Left renal pelvis (tissue), 4 donors: ENCODE results near the gene PTPRJ. TPM values are rescaled to one million over a fixed set of nuclear protein-coding genes. Genes with fewer than 3 reads are reported as not detected.

Experiments used
- DNase-seq, 4 donors: peaks; one replicate each; pipeline ENCODE4 v3.0.0-alpha.2; 2013; ENCODE audit warnings: low read depth in 4 of 4, low spot score in 3 of 4
- polyA plus RNA-seq, 4 donors: library from polyadenylated mRNA; unstranded; fragments of 120-200 nt; gene quantifications; one replicate each; pipeline ENCODE4 v1.2.1, GENCODE V29; 2013; ENCODE audit not compliant: insufficient read length in 4 of 4

The PTPRJ gene
- polyA plus RNA-seq, 4 donors: 9.0 to 25.1 (median 23.9) TPM

DNA sequence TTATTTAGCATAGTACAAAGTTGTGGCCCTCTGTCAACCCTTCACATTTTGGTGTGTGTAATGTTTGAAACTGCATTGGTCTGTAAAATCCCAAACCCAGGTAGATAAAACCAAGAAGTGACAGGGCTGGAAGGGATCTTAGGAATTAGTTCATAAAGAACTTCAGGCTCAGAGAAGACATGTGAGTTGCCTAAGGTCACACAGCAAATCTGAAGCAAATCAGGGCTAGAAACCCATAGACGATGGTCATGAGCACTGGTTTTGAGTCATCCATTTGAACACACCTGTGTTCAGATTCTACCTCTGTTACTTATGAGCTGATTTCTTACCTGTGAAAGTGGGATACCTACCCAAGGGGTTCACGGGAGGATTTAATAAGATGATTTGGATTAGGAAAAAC is 107.1 kb downstream of the PTPRJ start:
- no peak for DNase-seq

DNA sequence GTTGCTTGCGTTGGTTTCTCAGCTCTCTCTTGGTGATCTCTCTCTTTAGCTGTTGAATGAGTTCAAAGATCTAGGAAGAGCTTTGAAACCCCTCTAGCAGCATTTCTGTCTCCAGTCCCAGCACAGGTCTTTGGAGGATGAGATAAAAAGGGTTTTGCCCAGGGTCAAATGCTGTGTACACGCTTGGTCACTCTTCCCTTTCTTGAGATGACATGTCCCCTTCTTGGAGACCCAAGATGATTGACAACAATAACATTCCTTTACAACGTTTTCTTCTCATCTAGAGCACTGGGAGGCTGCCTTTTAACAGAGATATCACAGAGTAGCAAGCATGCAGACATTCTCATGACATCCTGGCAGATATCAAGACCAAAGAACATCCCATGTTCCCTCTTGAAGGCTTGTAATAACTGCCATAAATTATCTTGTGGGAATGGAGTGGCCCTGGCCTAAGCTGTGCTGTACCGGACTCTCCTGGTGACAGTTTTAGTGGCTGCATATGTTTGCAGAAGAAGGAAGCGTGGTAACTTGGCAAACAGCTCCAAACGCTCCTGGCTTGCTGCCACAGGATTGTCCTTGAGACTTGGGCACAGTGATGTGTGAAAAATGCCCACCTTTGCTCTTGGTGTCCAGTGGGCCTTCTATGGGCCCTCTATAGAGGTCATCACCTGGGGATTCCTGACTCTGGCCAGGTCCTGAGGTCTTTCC is 107.8 kb downstream of the PTPRJ start:
- DNase-seq: no peak

DNA sequence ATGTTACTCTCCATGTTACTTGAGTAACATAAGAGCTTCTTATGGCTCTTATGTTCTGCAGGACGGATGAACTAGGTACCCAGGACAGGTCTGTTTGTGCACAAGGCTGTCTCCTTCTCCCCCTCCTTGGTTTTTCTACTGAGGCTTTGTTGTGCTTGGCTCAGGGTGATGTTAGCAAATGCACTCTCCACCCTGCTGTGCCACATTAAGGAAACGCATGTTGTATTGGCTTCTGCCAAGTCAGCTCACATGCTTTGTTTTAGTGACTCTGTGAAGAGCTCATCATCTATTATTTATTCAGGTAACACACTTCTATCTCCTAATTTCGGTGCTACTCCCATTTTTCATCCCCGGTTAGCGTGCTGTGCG is 108.3 kb downstream of the PTPRJ start:
- no peak for DNase-seq

DNA sequence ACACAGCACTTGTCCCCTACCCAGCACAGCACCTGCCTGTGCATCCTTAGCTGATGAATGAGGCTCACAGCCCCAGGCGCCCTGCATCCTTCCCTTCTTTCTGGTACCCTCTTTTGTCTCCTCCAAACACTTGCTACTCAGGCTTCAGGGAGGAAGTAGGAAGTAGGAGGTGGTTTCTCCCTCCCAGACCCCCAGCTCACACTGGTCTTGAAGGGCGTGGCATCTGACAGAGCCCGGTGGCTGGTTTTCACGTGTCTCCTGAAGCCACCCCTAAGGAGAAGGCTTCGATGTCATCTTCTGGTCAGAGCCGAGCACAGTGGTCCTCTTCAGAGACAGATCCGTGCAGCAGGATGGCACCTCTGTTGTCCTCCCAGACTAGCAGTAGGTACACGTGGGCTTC is 109.8 kb downstream of the PTPRJ start:
- no peak for DNase-seq

DNA sequence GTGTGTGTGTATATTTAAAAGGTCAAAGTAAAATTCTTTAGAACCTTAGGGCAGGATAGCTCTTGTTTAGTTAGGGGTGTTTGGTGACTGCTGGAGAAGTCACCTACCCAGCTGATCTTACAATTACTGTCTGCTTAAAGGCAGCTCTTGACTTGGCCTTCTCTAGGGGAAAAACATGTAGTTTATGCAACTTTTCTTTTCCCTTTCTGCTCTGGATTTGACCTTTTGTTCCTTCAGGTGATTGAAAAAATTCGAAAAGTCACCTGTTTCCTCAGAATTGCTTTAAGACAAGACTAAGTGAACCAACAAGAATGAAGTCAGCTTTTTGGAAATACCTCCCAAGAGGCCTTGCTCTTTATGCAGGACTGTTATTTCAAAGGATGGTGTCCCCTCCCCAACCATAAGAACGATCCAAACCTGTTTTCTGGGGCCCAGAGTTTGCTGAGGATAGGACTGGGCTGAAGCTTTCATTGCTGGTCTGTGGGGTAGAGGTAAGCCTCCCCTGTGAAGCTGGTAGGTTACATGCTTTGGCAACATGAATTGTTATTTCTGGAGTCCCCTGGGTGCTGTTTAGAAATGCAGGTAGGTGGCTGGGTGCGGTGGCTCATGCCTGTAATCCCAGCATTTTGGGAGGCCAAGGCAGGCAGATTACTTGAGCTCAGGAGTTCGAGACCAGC is 111.2 kb downstream of the PTPRJ start:
- no peak for DNase-seq

DNA sequence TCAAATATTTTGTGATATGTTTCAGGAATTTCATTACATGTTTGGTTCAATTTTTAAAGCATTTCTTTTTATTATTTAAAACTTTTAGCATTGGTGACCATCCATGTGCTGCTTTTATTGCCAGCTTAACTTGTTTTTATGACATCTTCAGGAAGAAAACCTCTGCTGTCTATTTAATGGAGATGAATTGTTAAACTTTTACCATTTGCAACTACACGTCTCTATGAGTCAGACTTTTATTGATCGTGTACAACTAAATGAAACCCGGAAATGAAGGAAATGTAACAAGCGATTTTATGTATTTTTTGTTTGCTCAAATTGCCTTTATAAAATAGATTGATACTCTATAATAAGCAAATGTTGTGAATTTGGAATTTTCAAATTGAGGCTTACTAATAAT is 113.0 kb downstream of the PTPRJ start:
- DNase-seq: no peak

DNA sequence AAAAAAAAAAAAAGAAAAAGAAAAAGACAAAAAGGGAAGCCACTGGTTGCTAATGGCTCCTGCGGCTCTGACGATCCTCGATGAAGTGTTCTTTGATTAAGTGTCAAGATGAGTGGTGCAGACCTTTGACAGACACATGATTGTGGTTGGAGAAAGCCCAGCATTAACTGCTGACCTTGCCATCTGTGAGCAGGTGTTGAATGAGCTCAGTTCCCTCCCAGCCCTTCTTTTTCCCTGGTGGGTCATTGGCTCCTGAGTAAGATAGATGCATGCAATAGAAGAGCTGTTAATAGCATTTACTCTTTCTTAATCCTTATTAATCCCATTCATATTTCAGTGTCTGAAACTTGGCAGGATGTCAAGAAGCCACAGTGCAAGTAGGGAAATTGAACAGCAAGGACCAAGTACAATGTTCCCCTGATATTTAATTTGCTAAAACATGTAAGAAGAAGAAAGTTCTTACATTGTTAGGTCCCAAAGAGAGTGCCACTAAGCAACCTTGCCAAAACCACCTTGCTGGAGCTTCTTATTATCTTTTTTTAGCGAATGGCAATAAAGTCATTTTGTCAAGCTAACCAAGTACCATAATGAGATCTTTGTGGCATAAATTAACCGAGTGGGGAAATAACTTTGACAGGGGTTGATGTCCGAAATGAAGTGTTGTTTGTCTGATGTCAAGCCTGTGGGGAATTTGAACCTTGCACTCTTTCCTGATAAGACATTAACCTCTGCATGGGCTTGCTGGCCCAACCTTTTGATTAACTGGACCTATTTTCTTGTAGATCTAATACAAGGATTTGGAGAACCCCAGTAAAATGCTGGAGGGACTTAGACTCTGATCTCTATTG is 113.7 kb downstream of the PTPRJ start:
- DNase-seq: no peak

DNA sequence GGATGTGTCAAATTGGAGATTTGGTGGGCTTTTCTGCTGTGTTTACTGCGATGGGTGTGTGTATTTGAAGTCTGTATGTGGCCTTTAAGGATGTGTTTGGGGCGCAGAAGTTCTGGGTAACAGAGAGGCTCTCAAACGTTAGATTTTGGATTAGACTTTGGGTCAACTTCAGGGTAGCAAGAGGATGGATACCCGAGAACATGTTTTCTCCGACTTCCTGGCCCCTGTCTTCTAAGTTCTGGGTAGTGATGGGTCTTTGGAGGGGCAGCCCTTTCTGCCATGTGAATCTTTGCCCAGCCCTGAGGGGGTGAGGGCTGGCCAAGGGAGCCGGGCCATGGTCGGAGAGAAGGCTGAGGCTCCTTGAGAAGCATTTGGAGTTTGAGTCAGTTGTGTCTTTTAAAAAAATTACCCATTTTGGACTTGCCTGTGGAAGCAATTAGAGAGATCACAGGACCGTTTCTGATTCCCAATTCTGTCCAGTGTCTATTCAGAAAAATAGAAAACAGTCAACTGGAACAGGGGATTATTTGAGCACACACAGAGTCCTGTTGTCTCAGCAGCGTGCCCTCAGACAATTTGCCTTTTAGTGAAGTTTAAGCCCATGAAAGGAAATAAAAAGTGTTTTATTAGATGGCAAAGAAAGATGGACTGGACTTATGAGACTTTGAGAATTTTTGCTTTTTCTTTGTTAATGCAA is 114.4 kb downstream of the PTPRJ start:
- DNase-seq: no peak

DNA sequence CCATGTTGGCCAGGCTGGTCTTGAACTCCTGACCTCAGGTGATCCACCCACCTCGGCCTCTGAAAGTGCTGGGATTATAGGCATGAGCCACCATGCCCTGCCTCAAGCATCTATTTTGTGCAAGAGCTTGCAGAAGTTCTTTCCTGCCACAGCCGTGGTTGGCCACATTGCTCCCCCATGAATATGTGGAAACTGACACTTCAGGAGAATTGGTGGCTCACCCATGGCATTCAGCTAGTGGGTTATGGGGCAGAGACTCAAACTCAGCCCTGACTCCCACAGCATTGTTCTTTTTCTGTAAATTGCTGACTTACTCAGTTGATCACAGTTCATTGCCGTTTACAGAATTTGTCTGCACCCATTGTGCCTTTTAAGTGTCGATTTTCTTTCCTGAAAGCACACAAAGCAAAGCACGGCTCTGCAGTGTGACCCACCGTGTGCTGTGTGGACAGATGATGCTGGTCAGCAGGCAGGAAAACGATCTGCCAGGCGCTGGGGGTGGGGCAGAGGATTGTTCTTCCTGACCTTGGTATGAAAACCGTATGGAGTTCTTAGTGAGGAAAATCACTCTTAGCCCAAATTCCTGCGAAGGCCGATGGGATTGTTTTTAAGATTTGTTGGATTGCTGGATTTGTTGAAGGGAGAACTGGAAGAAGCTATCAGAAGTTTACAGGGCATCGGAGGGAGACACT is 115.6 kb downstream of the PTPRJ start:
- no peak for DNase-seq

DNA sequence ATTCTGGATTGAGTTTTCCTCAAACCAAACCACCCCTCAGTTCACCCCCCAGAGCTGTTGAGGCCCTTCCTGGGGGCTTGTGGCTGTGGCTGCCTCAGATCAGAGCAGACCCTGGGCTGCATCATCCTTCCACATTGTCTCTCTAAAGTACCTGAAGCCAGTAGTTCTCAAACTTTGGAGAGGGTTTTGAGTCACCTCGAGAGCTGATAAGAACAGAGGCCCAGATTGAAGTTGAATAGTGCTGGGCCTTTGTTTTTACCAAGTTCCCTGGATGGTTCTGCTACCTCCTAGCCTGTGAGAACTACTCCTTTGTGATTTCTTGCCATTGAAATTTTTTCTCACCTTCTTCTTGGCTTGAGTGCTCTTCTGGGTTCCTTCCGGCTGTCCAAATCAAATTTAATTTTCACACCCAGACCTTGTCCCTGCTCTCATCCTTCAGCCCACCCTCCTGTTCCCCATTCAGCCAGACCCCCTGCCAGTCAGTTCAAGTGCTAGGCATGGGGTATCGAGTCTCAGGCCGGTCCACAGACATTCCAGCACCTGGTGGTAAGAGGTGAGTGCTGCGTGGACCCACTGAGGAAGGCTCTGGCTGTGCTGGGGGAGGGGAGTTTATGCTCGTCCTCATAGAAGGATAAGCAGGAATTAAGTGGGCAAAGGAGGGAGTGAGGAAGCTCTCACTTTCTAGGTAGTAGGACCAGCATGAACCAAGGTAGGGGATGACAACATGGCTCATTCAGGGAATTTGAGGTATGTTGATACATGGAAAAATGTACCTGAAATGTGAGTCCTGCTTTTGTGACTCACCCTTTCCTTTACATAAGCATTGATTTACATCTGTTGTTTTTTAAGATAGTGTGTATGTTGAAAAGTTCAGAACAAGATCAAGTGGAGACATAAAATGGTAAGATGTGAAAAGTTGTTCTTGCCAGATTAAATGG is 116.5 kb downstream of the PTPRJ start:
- DNase-seq: no peak

DNA sequence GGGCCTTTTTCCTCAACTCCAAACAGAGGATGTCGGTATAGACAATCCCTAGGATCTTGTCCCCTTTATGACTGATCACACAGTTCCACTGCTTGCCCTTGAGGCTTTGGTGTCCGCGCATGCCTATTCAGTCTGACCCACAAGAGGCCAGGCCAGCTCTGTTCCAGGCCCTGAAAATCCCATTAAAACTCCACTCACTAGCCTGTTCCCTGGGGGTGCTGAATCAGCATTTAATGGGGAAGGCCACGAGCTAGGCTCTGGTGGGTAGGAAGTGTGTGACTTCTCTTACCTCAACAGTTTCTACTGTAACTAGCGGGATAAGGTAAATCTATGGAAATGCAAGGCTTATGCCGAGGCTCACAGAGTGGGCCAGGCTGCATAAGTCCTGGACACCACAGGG is 117.7 kb downstream of the PTPRJ start:
- no peak for DNase-seq

DNA sequence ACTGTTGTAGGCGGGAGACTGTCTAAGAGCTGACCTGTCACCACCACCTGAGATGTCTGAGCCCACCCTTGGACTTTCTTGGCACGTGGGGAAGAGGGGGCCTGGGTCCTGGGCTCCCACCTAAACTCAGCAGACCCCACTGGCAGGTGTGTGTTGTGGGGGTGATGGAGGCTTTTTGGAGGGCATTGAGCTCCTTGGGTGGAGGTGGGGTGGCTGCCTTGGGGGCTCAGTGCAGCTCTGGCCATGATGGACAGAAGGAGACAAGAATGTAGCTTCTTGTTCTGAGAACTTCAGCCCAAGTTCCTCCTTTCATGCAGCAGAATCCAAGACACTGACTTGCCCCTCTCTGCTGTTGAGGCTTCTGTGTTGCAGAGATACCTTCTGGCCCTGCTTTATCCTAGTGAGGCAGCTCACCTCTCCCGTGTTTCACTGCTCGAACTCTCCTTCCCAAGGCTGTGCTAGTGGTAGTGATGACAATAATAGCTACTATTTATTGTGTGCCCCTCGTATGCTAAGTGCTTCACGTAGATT is 119.6 kb downstream of the PTPRJ start:
- no peak for DNase-seq

DNA sequence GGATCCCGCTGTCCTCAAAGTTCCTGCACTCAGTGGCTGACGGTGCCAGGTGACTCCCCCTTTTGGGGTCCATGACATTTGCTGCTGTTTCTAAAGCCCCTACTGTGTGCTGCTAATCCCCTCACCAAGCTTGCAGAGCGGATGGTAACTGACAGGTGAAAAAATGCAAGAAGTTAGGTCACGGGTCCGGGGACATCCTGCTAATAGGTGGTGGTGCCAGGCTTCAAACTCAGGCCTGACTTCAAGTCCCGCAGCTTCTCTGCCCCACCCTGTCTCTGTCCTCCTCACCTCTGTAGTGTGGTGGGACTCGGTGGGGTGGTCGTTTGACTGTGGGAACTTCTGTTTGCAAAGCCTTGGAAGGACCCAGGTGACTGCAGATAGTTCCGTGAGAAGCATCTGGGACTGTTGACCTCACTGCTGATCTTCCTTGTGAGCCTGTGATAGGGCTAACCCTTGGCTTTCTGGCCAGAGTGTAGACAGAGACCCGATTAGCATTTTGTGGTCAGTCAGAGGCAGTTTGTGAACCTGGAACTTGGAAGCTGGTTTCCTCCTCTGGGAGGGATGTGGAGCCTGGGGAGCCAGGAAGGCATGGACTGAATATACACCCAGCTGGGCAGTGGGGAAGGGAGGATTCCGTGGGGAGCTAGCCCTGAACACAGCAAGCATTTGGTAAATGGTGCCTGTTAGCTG is 120.8 kb downstream of the PTPRJ start:
- DNase-seq: no peak

DNA sequence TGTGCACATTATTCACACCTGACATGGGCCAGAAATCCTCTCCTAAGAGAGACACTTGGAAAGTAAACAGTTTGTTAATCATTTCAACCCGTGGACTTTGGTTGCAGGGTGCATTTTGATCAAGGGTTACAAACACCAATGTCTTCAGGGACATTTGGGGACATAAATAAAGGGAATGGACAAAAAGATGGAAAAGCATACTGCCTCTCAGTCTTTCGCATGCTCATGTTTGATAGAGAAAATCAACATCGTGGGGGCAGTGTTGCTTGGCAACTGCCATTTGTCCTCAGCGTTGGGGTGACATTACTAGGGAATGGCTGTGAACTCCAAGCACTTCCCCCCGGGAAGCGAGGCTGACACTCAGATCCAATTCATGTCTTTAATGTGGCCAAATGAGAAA is 121.6 kb downstream of the PTPRJ start:
- no peak for DNase-seq

DNA sequence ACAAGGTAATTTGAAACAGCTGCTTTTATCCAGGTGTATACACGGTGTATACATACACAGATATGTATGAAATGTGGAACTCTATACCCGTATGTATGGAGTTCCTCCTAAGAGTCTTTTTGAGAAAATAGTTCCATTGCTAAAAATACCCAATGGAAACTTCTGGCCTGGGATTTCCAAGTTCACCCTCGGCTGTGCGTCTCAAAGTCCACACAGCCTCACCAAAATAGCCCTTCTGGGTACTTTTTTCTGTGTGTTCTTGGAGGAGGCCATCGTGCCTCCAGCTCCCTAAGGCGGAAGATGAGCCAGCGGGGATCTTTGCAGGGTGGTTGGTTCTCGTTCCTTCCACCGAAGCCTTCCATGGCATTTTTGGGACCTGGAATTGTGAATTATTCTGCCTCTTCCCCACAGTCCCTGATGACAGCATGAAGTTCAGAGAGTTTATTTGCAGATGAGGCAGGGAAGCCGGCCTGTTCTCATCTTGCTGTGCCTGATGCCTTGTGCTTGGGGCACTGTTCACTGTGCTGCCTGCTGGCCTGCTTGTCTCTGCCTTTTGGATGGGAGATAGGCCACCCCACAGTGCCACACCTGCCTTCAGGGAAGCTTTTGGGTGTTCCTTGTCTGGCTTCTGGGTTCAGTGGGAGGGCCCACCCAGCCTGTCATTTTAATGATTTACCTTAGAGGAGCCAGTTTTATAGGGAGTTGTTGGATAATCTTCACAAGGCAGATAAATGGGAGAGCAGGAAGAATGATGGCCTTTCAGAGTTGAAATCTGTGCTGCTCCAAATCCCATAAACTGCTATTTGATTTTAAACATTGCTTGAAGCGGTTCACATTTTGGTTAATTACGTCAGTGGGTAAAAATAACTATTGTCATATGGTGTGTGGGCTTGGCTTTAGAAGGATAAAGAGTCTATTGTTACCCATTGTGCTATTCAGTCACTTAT is 123.5 kb downstream of the PTPRJ start:
- DNase-seq: no peak

DNA sequence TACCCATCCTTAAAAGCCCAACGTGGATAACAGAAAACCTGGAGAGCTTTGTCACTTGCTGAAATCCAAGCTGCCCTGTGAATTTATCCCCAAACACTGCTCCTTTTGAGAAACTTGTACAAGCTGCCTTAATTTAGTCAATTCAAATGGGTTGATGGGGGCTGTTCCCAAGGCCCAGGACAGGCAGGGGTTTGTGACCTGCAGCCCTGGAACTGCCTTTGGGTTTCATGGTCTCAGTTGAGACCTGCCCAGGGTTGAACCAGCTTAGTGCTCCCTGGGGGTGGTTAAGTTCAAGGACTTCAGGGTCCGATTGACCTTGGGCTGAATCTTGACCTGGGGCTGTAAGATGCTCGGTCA is 124.2 kb downstream of the PTPRJ start:
- no peak for DNase-seq
